GM23338 (cell line): Measurements from ENCODE around the gene APOBEC3A.

Experiments used
- CTCF ChIP-seq, 2 experiments: fragments of 200-600 bp in 1 of 2; sonication (generic) in 1 of 2; conservative IDR thresholded peaks; 2 replicates each; pipeline versions ENCODE4 v1.5.1 to v1.6.1; 2016 to 2017; ENCODE audit warnings: antibody characterized with exemption in 2 of 2, low read depth in 2 of 2, mild to moderate bottlenecking in 2 of 2, moderate library complexity in 1 of 2
- EZH2 ChIP-seq: fragments of 200-600 bp; sonication (generic); IDR thresholded peaks from one replicate; pipeline ENCODE4 v1.8.0; 2017; ENCODE audit warnings: antibody characterized with exemption, mild to moderate bottlenecking, low read depth; ENCODE audit not compliant: unreplicated experiment

- TF ChIP-seq CTCF (conservative IDR thresholded peaks at IDR 0.05; ENCODE audit: low read depth in 2 of 2) (no peak), EZH2 (no peak)
Observed at GRCh38 chr22:38974826-38975175, 17.4 kb downstream of the APOBEC3A start.
